B cell (primary cell): Measurements from ENCODE around the gene SEC14L5. TPM values are rescaled to one million over a fixed set of nuclear protein-coding genes. Genes with fewer than 3 reads are reported as not detected.
"Not testable (repeated sequence)": the region's sequence is repeated elsewhere in the genome, so short reads cannot be mapped to it uniquely, and the experiment has no call there.

Experiments
- ATAC-seq: fragments of 200-7000 bp; cut with Tn5 transposase; one replicate; pipeline ENCODE4 v1.10.0; 2021; ENCODE audit warnings: low read depth, mild to moderate bottlenecking, moderate number of reproducible peaks, moderate library complexity
- CTCF ChIA-PET: fragments of 350-600 bp; sonication (Branson Sonifier 250); formaldehyde crosslinking; loops from one replicate; lab custom pipeline; 2021; ENCODE audit warnings: antibody characterized with exemption, inconsistent platforms; lab: Charles Lee
- POLR2A ChIA-PET: fragments of 350-600 bp; sonication (Branson Sonifier 250); formaldehyde crosslinking; loops from one replicate; lab custom pipeline; 2021; ENCODE audit warnings: antibody characterized with exemption; lab: Charles Lee
- DNase-seq: peaks from one replicate; pipeline ENCODE4 v3.0.0; 2013
- H2AFZ ChIP-seq: 2 replicates; pipeline ENCODE4 v1.6.1; 2012; ENCODE audit warnings: mild to moderate bottlenecking, low read depth, low read length; ENCODE audit not compliant: insufficient read depth, poor library complexity, severe bottlenecking
- H3K27ac ChIP-seq, 2 donors: 1 replicate in 1 of 2; 2 replicates in 1 of 2; pipeline ENCODE4 v1.5.1; 2012 to 2013; ENCODE audit warnings: low read length in 2 of 2, mild to moderate bottlenecking in 2 of 2, moderate library complexity in 1 of 2
- H3K27me3 ChIP-seq, 4 experiments: fragments of 200-600 bp in 1 of 4; sonication (generic) in 1 of 4; replicated peaks in 1 of 4; 1 replicate in 2 of 4; 2 replicates in 2 of 4; pipeline versions ENCODE4 v1.6.1 to v1.7.0; 2013 to 2016; ENCODE audit warnings: low read length in 3 of 4, mild to moderate bottlenecking in 2 of 4, mixed read lengths in 1 of 4, moderate library complexity in 1 of 4; ENCODE audit not compliant: insufficient read depth in 4 of 4, control insufficient read depth in 3 of 4; ENCODE audit errors: control extremely low read depth in 1 of 4
- H3K36me3 ChIP-seq, 2 experiments: replicated peaks in 1 of 2; 1 replicate in 1 of 2; 2 replicates in 1 of 2; pipeline versions ENCODE4 v1.6.1 to v1.7.1; 2013; ENCODE audit warnings: low read length in 1 of 2; ENCODE audit not compliant: insufficient read depth in 2 of 2, control insufficient read depth in 1 of 2; ENCODE audit errors: control extremely low read depth in 1 of 2, extremely low read depth in 1 of 2
- H3K4me1 ChIP-seq, 2 donors: fragments of 200-600 bp in 1 of 2; sonication (generic) in 1 of 2; 1 replicate in 1 of 2; 2 replicates in 1 of 2; pipeline versions ENCODE4 v1.5.1 to v1.6.1; 2013 to 2017; ENCODE audit warnings: low read length in 2 of 2; ENCODE audit not compliant: control insufficient read depth in 2 of 2, insufficient read depth in 2 of 2
- H3K4me2 ChIP-seq: replicated peaks from 2 replicates; pipeline ENCODE3; 2012; ENCODE audit warnings: mild to moderate bottlenecking, low read depth, low read length; ENCODE audit not compliant: poor library complexity, severe bottlenecking
- H3K4me3 ChIP-seq, 5 experiments: fragments of 200-600 bp in 1 of 5; sonication (generic) in 1 of 5; 1 replicate in 3 of 5; 2 replicates in 2 of 5; pipeline versions ENCODE4 v1.5.1 to v1.7.0; 2011 to 2016; ENCODE audit warnings: low read length in 4 of 5, mild to moderate bottlenecking in 4 of 5, low read depth in 2 of 5, control low read depth in 1 of 5, moderate library complexity in 1 of 5; ENCODE audit not compliant: insufficient read depth in 1 of 5; ENCODE audit errors: control extremely low read depth in 1 of 5, extremely low read depth in 1 of 5
- H3K79me2 ChIP-seq: fragments of 200-600 bp; sonication (generic); one replicate; pipeline ENCODE4 v1.6.0; 2016; ENCODE audit warnings: low read length; ENCODE audit not compliant: control insufficient read depth, insufficient read depth
- H3K9ac ChIP-seq: fragments of 200-600 bp; sonication (generic); 2 replicates; pipeline ENCODE4 v1.6.1; 2017; ENCODE audit warnings: mild to moderate bottlenecking, low read length, moderate library complexity
- H3K9me3 ChIP-seq, 3 donors: one replicate each; pipeline versions ENCODE4 v1.6.1 to v1.7.1; 2013; ENCODE audit warnings: low read length in 2 of 3; ENCODE audit not compliant: control insufficient read depth in 2 of 3, insufficient read depth in 1 of 3; ENCODE audit errors: control extremely low read depth in 1 of 3
- H4K20me1 ChIP-seq: 2 replicates; pipeline ENCODE4 v1.6.0; 2012; ENCODE audit warnings: mild to moderate bottlenecking, low read length; ENCODE audit not compliant: insufficient read depth, control insufficient read depth, poor library complexity, severe bottlenecking
- H3K27ac Mint-ChIP-seq: one replicate; pipeline ENCODE4 v1.8.0; 2021; ENCODE audit warnings: mixed read lengths
- H3K27me3 Mint-ChIP-seq: one replicate; pipeline ENCODE4 v1.8.0; 2021; ENCODE audit warnings: mixed read lengths
- H3K4me1 Mint-ChIP-seq: one replicate; pipeline ENCODE4 v1.8.0; 2021; ENCODE audit warnings: mixed read lengths
- H3K4me3 Mint-ChIP-seq: one replicate; pipeline ENCODE4 v1.8.0; 2021; ENCODE audit warnings: mixed read lengths
- H3K9me3 Mint-ChIP-seq: one replicate; pipeline ENCODE4 v1.8.0; 2022; ENCODE audit warnings: mixed read lengths; ENCODE audit not compliant: insufficient read depth
- CTCF ChIP-seq: fragments of 200-600 bp; IDR thresholded peaks from one replicate; pipeline ENCODE4 v1.8.0; 2022; ENCODE audit warnings: antibody characterized with exemption, mild to moderate bottlenecking
- EZH2 ChIP-seq: IDR thresholded peaks from 2 replicates; pipeline ENCODE4 v1.6.1; 2012; ENCODE audit warnings: borderline replicate concordance, low read depth, mild to moderate bottlenecking, moderate library complexity, low read length; ENCODE audit not compliant: insufficient read depth, poor library complexity, severe bottlenecking
- WGBS: methylation state at CpG from one replicate; pipeline ENCODE4 v1.1.5; 2013; ENCODE audit warnings: missing lambda C conversion rate; ENCODE audit not compliant: insufficient coverage; 5-methylcytosine and 5-hydroxymethylcytosine counted together
- intact Hi-C: fragments of 100-400 bp; cut with micrococcal nuclease; formaldehyde crosslinking; loops from one replicate; pipeline ENCODE4 v1.10.0; 2022
- polyA plus RNA-seq: library from polyadenylated mRNA; depleted of rRNA; stranded (reverse); fragments of >200 nt; gene quantifications from 2 replicates; pipeline ENCODE4 v1.2.3, GENCODE V29; 2012
- total RNA-seq, 2 donors: library from RNA; stranded (reverse); fragments of 120-200 nt in 1 of 2; gene quantifications; 1 replicate in 1 of 2; 2 replicates in 1 of 2; pipeline versions ENCODE4 v1.2.3 to v1.2.4, GENCODE V29; 2013 to 2022

The SEC14L5 gene
- total and polyA plus RNA-seq, 2 donors (not counting 1 experiment from before 2014, with no cell fraction given): not detected

GRCh38 chr16:4966736-4967453 lies 8.8 kb downstream of the SEC14L5 start:
- Histone ChIP-seq H3K79me2 (no peaks in the 10 kb centered on the region), H3K4me3 (no peak overlapping the region), H4K20me1 (no peaks in the 10 kb centered on the region), H3K9me3 (no peaks in the 10 kb centered on the region), H2AFZ (no peak overlapping the region), H3K36me3 (no peaks in the 10 kb centered on the region), H3K4me1 (no peaks in the 10 kb centered on the region), H3K4me2 (no peak overlapping the region), H3K27me3 (peaks cover 0 to 14% (median 4%) of the 10 kb centered on the region in 4 experiments), H3K27ac (no peak overlapping the region), H3K9ac (no peak overlapping the region)
- no peak for TF ChIP-seq EZH2
- no peak for TF ChIP-seq CTCF
- Mint-ChIP-seq H3K27me3 (peaks cover 13% of the 10 kb centered on the region), H3K4me1 (no peaks in the 10 kb centered on the region), H3K27ac (no peak overlapping the region), H3K9me3 (no peaks in the 10 kb centered on the region), H3K4me3 (no peak overlapping the region)
- intact Hi-C loops: no loop called here
- no peak for DNase-seq
- POLR2A ChIA-PET: no interaction called here
- no peak for ATAC-seq
- 89% methylated on average over 8 of the region's 10 CpGs for WGBS
- CTCF ChIA-PET: no interaction called here

- POLR2A ChIA-PET: interaction anchor here (0.6 to 0.7 kb wide), 2 partner anchors 290 to 1174 kb away, joined by 3 to 12 read pairs; no protein-coding TSS in a partner anchor
These were observed 10.1 kb downstream of the SEC14L5 start for GRCh38 chr16:4968278-4968677.

More at GRCh38 chr16:4968278-4968677, 10.1 kb downstream of the SEC14L5 start:
- H3K4me3 ChIP-seq, H3K9me3 Mint-ChIP-seq, H3K27ac ChIP-seq, CTCF ChIA-PET, H3K79me2 ChIP-seq, H4K20me1 ChIP-seq, H3K4me2 ChIP-seq, H3K4me1 Mint-ChIP-seq, H3K36me3 ChIP-seq, H3K27ac Mint-ChIP-seq, H3K4me1 ChIP-seq, ATAC-seq, DNase-seq, H3K4me3 Mint-ChIP-seq, H2AFZ ChIP-seq, intact Hi-C loops, H3K9me3 ChIP-seq, H3K9ac ChIP-seq: not testable (repeated sequence)
- WGBS: 84% methylated on average over 12 of the region's 12 CpGs
- peaks cover 0 to 17% (median 3%) of the 10 kb centered on the region in 4 experiments for H3K27me3 ChIP-seq
- H3K27me3 Mint-ChIP-seq: peaks cover 17% of the 10 kb centered on the region
